ENCODE results near the gene DAPK2.

The DAPK2 gene

GRCh38 chr15:64019764-64020163, 26.5 kb downstream of the DAPK2 start:
- FAIRE-seq = no peak
- no peak for DNase-seq (ENCODE audit: insufficient read length, low spot score)
- no peak for TF ChIP-seq CTCF (IDR thresholded peaks at IDR 0.05; ENCODE audit: insufficient read depth, missing control alignments)

DNA sequence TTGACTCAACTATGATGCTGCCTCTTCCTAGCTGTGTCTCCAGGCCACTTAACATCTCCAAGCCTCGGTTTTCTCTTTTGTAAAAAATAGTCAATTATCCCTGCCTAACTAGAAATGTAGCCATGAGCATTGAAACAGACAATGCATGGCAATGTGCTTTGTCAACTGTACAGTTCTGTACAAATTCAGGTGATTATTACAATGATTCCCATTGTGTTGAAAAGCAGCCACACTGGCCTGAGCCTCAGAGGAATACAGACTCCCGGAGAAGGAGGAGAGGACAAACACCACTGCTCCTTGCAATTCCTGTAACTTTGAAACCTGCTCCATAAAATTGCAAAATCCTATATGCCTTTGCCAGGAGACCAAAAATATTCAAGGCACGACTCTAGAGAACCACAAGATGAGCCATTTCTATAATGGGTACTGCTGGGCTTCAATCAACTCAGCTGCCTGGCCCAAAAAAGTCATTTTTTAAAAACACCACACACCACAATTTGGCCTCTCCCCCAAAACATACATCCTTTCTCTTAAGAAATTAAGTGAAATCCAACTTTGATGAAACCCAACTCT, 28.6 kb downstream of the DAPK2 start:
- FAIRE-seq = no peak
- DNase-seq (ENCODE audit: insufficient read length, low spot score) = no peak
- TF ChIP-seq CTCF (IDR thresholded peaks at IDR 0.05; ENCODE audit: insufficient read depth, missing control alignments) = no peak

DNA sequence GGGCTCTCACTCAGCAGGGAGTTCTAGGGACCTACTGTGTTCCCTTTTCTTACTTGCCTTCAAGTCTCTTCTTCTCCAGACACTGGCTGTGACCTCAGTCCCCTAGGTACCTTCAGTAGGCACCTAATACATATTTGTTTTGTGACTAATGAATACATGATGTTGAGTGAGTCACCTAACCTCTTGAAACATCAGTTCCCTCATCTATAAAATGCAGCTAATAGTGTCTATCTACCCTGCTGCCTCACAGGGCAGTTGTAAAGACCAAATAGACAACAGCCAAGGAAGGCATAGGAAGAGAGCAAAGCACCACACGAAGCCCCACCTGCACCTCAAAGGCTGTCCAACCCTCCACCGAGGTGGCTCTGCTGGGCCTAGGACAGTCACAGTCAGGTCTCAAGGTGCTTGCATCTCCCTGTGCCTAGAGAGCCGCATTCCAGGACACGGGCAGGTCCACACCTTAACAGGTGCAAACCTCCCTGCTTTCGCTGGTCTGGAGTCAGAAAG, 29.1 kb downstream of the DAPK2 start:
- DNase-seq (ENCODE audit: insufficient read length, low spot score) (no peak), FAIRE-seq (no peak)
- no peak for TF ChIP-seq CTCF (IDR thresholded peaks at IDR 0.05; ENCODE audit: insufficient read depth, missing control alignments)

DNA sequence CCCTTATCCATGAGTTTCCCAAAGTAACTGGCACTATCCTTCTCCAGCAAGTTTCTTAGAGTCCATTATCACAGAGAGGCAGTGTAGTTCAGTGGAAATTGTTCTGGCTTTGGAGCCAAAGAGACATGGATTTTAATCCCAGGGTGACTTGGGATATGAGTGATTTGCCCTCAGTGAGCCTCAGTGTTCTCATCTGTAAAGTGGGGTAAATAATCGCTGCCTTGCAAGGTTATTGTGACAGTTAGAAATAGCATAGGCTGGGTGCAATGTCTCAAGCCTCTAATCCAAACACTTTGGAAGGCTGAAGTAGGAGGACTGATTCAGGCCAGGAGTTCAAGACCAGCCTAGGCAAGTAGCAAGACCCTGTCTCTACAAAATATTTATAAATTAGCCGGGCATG, 30.0 kb downstream of the DAPK2 start:
- TF ChIP-seq CTCF (IDR thresholded peaks at IDR 0.05; ENCODE audit: insufficient read depth, missing control alignments) = no peak
- no peak for FAIRE-seq
- DNase-seq (ENCODE audit: insufficient read length, low spot score) = no peak

- no peak for FAIRE-seq
- DNase-seq (ENCODE audit: insufficient read length, low spot score) = no peak
- TF ChIP-seq CTCF (IDR thresholded peaks at IDR 0.05; ENCODE audit: insufficient read depth, missing control alignments) = no peak
These were observed 31.3 kb downstream of the DAPK2 start for GRCh38 chr15:64014995-64015394.

- DNase-seq (ENCODE audit: insufficient read length, low spot score) (no peak), FAIRE-seq (no peak)
- no peak for TF ChIP-seq CTCF (IDR thresholded peaks at IDR 0.05; ENCODE audit: insufficient read depth, missing control alignments)
These were observed 32.9 kb downstream of the DAPK2 start for GRCh38 chr15:64013179-64014062.

DNA sequence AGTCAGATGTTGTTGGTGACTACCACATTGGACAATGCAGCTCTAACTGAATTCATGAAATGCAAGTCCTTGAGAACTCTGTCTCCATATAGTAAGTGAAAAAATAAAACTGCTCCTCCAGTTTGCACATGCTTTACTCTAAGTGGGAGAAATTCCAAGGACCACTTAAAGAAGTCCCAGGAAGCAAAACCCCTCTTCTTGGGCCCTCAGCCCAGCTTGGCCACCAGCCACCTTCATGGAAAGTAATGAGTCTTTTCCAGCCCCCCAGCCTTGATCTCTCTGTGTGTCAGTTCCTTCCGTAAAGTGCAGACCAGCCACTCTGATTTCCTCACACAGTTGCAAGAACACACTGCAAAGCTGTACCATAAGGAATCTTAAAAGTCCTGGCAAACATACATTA, 34.5 kb downstream of the DAPK2 start:
- FAIRE-seq (no peak), DNase-seq (ENCODE audit: insufficient read length, low spot score) (no peak)
- TF ChIP-seq CTCF (IDR thresholded peaks at IDR 0.05; ENCODE audit: insufficient read depth, missing control alignments) = no peak
